RWPE1 (cell line): ENCODE data around the gene PER2.
"Not testable (repeated sequence)": the region's sequence is repeated elsewhere in the genome, so short reads cannot be mapped to it uniquely, and the experiment has no call there.

Experiments used
- CTCF ChIA-PET: fragments of 350-600 bp; sonication (Branson Sonifier 250); formaldehyde crosslinking; extraction: SDS; loops from one replicate; lab custom pipeline; 2021; lab: Yijun Ruan, JAX
- POLR2A ChIA-PET: fragments of 400-600 bp; formaldehyde crosslinking; extraction: SDS; loops from one replicate; lab custom pipeline; 2020; ENCODE audit warnings: antibody characterized with exemption; ENCODE audit not compliant: low non-redundant PET; lab: Yijun Ruan, JAX
- DNase-seq: peaks from one replicate; pipeline ENCODE4 v3.0.0; 2012; ENCODE audit warnings: low spot score
- H3K27ac ChIP-seq: fragments of 450-650 bp; 2 replicates; pipeline ENCODE4 v1.5.1; 2017
- TF ChIP-seq, protein P1 (sequence below): fragments of 450-650 bp; conservative IDR thresholded peaks from 2 replicates; pipeline ENCODE4 v1.5.1; 2017; ENCODE audit warnings: low read depth, mild to moderate bottlenecking

Gene PER2

DNA sequence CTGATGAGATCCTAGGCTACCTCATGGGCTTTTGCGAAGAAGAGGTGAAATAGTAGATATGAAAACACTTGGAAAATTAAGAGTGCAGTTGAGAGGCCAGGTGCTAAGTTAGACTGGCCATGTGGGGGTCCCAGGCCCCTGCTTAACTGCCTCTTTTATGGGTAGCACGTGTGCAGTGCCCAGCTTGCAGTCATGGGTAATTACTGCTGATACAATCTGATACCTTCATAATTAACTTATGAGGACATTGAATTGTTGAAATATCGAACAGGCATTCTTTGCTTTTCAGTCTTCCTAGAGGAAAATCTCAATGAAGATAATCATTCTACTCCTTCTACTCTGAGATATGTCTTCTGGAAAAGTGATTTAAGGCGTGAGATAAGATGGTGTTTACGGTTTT is 43.5 kb upstream of the PER2 start:
- no peak for DNase-seq
- POLR2A ChIA-PET: no interaction called here
- no peak overlapping the region for H3K27ac ChIP-seq
- CTCF ChIA-PET: no interaction called here
- TF ChIP-seq, protein P1, sequence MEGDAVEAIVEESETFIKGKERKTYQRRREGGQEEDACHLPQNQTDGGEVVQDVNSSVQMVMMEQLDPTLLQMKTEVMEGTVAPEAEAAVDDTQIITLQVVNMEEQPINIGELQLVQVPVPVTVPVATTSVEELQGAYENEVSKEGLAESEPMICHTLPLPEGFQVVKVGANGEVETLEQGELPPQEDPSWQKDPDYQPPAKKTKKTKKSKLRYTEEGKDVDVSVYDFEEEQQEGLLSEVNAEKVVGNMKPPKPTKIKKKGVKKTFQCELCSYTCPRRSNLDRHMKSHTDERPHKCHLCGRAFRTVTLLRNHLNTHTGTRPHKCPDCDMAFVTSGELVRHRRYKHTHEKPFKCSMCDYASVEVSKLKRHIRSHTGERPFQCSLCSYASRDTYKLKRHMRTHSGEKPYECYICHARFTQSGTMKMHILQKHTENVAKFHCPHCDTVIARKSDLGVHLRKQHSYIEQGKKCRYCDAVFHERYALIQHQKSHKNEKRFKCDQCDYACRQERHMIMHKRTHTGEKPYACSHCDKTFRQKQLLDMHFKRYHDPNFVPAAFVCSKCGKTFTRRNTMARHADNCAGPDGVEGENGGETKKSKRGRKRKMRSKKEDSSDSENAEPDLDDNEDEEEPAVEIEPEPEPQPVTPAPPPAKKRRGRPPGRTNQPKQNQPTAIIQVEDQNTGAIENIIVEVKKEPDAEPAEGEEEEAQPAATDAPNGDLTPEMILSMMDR: no peak

DNA sequence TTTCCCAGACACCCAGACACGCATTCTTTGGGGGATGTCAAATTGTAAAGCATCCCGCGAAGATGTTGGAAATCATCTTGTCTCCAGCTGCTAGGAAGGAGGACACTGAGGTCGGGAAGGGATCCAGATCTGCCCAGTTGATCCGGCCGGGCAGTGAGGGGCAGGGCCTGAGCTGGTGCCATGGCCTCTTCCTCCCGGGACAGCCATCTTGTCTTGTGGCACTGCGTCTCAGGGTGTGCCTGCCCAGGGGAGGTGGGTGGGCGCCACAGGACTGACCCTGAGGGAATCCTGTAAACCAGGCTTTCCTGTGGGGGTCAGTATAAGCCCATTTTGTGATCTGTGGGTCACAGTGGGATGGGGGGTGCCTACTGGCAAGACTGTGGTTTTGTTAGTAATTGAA is 42.0 kb upstream of the PER2 start:
- TF ChIP-seq, protein P1: no peak

DNA sequence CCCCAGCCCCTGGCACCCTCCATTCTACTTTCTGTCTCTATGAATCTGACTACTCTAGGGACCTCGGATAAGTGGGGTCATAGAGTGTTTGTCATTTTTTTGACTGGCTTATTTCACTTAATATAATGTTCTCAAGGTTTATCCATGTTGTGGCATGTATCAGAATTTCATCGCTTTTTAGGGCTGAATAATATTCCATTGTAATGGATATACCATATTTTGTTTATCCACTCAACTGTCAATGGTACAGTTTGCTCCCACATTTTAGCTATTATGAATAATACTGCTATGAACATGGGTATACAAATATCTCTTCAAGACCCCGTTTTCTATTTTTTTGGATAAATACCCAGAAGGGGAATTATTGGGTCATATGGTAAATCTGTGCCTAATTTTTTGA is 39.3 kb upstream of the PER2 start:
- no peak overlapping the region for H3K27ac ChIP-seq
- TF ChIP-seq, protein P1: no peak
- DNase-seq: no peak
- POLR2A ChIA-PET: no interaction called here
- CTCF ChIA-PET: no interaction called here

More for the DNA sequence above, 42.0 kb upstream of the PER2 start:
- DNase-seq: no peak
- ChIA-PET CTCF (no interaction called here), POLR2A (no interaction called here)
- no peak overlapping the region for H3K27ac ChIP-seq

DNA sequence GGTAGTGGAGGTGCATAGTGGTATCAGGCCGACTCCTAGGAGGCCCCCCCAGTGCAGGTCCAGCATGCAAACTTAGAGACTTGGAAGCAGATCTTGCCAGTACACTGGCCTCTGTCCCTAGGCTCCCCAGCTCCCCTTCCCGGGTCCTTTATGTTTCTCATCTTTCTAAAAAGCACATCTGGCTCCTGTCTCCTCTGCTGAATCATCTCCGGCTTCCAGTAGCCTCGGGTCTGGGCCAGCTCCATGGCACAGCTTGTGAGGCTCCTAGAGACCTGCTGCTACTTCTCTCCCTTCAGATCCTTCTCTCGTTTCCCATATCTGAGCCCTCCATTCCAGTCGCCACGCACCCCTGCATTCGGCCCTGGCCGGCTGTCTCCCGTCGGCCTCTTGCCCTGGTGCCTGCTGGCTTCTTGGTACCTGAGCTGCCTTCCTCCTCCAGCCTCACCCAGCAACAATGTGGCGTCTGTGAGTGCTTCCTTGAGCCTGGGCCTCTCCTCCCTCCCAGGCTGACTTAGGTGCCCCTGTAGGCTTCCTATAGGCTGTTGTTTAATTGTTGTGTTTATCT is 38.5 kb upstream of the PER2 start:
- CTCF ChIA-PET: no interaction called here
- POLR2A ChIA-PET: no interaction called here
- TF ChIP-seq, protein P1: no peak
- DNase-seq: no peak
- H3K27ac ChIP-seq: no peak overlapping the region

DNA sequence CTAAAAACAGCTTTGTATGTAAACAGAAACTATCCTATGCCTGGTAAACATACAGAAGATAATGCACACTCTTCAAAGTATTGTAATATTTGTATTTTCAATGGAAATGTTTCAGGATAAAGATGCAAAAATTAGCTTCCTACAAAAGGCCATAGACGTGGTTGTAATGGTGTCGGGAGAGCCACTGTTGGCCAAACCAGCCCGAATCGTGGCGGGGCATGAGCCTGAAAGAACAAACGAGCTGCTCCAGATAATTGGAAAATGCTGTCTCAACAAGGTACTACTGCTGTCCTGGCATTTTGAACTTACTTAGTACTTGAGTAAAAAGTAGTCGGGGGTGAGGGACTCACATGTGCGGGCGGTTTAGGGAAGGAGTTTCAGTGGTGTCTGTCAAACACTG is 37.3 kb upstream of the PER2 start:
- H3K27ac ChIP-seq: no peak overlapping the region
- ChIA-PET POLR2A (no interaction called here), CTCF (no interaction called here)
- TF ChIP-seq, protein P1: no peak
- no peak for DNase-seq

DNA sequence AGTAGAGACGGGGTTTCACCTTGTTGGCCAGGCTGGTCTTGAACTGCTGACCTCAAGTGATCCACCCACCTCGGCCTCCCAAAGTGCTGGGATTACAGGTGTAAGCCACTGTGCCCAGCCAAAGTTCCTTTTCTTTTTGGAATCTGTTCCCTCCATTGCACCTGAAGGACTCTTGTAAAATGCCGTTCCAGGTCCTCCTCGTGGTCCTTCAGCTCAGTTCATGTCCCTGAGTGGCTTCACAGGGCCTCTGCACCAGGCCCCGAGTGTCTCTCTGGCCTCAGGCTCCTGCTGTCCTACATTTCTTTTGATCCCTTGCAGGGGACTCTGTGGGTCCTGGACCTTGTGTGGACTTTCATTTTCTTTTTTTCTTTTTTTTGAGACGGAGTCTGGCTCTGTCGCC is 35.8 kb upstream of the PER2 start:
- CTCF ChIA-PET, POLR2A ChIA-PET, H3K27ac ChIP-seq, DNase-seq: not testable (repeated sequence)

DNA sequence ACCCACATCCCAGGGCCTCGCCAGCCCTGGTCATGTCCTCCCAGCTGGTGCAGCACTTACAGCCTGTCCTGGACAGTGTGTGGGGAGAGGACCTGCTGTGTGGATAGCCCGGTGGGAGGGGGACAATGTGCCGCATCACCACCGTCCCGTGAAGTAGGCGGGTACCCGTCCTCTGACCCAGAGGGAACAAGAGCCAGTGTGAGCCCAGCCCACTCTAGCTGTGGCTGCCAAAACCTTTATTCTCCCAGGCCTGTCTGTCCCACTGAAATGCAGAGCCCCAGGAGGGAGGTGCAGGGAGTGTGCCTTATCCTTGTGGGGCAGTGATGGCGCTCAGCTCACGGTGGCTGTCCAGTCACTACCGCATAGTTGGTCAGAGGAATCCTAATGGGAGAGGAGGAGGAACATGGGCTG is 33.6 kb upstream of the PER2 start:
- peak overlapping the region; percentile 79 for H3K27ac ChIP-seq
- DNase-seq: no peak
- ChIA-PET CTCF (no interaction called here), POLR2A (no interaction called here)
- TF ChIP-seq, protein P1: no peak
